Superior temporal gyrus (tissue), 1 donor: ENCODE data around the gene KCNF1.

Experiments
- DNase-seq: peaks from one replicate; pipeline ENCODE4 v3.0.0-alpha.2; 2016; ENCODE audit errors: extremely low spot score

The KCNF1 gene

GRCh38 chr2:10919410-10919770 lies 7.7 kb downstream of the KCNF1 start:
- DNase-seq, result no peak

DNA sequence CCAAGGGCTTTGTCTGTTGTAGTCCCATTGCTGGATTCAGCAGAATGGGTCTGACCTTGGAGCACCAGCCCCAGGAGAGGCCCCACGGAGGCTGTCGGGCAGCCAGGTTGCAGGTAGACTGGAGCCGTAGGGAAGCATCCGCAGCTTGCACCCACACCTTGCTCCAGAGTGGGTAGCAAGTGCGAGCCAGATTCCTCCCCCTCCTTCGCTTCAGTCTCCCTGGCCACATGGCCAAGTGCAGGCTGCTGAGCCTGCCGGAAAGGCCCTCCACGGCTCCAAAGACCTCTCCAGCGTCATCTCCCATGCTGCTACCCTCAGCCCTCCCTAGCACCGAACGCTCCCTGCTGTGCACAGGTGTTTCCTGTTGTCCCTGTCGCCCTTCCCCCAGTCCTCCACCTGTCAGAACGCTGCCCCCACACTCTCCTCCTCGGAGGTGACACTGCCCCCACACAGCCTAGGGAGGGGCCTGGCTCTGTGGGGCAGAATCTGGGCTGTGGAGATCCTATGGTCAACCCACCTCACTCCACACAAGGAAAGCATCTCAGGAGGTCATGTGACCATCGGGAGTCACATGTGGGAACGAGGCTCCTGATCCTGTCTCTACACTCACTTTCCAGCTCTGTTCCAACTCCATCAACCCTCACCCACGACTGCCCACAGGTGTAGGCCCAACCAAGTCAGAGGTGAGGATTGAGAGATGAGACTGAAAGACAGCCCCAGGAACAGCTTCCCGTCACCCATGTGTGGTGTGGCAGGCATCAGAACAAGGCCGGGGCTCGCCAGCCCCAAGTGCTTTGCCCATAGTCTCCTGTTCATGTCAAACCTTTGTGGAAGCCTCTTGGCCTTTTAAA lies 8.3 kb downstream of the KCNF1 start:
- DNase-seq, result no peak

DNA sequence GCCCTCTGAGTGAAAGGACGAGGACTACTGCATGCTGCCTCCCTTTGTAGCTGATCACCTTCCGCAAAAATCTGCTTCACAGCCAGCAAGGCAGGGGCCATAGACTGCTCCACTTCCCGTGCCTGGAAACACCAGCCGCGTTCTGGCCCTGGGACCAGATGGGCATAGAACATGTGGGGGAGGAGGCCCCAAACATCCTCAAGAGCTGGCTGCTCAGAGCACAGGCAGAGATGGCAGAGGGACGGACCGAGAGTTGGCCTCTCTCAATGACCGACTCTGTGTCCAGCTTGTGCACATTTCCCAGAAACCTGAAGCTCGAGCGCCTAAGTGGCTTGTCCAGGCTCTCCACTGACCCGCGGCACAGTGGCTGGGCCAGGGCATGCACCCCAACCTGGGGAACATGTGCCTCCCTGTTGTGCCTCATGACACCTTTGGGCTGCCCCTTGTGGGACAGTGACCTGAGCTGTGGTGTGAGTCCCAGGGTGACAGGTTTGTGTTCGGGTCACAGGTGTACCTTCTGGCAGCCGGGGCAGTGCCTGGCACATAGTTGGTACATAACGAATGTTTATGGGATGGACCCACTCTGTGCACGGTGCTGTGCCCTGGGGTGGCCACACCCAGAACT lies 9.1 kb downstream of the KCNF1 start:
- no peak for DNase-seq

- DNase-seq, result no peak
Measured at GRCh38 chr2:10921525-10921924, 9.8 kb downstream of the KCNF1 start.

- DNase-seq, result no peak
Measured at GRCh38 chr2:10922307-10923007, 10.7 kb downstream of the KCNF1 start.

DNA sequence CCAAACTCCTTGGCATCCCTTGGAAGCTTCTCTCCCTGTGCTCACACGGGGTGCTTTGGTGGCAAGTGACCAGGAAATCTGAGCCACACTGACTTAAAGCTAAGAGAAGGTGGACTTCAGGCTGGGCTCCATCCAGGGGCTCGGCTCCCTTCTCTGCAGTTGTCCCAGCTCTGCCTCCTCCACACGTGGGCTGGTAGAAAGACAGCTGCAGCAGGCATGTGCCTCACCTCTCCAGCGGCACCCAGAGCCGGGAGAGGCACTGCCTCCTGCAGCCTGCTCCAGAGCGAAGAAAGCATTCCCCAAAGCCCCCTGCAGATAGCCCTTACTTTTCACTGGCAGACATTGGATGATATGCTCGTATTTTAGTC lies 11.3 kb downstream of the KCNF1 start:
- no peak for DNase-seq

DNA sequence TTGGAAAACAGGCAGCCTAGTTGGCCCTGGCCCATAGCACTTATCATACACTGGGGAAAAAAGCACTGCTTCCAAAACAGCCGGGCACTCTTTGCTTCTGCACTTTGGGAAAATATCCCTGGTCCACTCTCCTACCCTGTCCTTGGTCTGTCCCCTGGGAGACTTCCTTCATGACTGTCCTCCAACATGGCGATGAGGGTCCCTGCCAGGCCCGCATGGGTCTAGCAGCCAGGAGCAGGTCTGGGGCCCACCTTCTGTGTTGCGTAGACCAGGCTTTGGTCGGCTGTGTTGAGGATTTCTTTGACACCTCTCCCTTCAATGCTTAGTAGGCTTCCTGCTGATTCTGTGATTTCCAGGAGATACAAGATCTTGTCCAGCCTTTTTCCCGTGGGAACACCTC lies 12.2 kb downstream of the KCNF1 start:
- DNase-seq, result no peak

- DNase-seq, result no peak
Measured at GRCh38 chr2:10924441-10924840, 12.7 kb downstream of the KCNF1 start.

DNA sequence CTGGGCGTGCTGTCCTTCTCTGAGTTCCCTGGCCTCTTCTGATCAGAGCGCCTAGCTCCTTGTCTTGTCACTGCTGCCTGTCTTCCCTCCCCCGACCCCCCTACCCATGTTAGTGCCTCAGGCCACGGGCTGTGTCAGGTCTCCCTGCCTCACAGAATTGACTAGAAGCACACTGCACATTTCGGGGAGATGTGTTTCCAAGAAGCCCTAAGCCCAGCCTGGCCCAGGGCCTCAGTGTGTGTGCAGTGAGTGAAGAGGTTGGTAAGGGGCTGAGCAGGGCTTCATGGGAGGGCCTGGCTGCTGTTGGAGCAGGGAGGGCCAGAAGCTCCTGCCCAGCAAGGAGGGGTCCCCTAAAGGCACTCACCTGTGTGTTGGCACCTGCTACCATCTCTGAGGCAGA lies 13.1 kb downstream of the KCNF1 start:
- DNase-seq, result no peak

DNA sequence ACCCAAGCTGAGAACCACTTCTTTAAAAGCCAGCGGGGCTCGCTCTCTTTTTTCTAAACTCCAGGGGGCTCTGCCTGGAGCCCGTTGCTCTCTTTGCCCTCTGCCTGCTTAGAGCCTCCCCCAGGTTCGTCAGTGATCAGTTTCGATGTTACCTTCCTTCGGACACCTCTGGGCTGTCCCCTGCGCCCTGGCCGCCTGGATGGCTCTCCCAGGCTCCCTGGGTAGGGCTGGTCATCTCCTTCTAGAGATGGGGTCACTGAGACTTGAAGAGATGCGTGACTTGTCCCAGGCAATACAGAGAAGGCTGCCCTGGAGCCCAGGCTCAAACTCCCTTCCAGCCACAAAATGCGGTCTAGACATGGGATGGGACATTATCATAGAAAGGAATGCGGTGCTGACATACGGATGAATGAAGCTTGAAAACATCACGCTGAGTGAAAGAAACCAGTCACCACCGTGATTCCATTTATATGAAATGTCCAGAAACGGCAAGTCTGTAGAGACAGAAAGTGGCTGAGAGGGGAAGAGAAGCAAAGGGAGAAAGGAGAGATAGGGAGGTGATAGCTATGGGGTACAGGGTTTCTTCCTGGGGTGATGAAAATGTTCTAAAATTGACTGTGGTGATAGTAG lies 14.6 kb downstream of the KCNF1 start:
- no peak for DNase-seq

DNA sequence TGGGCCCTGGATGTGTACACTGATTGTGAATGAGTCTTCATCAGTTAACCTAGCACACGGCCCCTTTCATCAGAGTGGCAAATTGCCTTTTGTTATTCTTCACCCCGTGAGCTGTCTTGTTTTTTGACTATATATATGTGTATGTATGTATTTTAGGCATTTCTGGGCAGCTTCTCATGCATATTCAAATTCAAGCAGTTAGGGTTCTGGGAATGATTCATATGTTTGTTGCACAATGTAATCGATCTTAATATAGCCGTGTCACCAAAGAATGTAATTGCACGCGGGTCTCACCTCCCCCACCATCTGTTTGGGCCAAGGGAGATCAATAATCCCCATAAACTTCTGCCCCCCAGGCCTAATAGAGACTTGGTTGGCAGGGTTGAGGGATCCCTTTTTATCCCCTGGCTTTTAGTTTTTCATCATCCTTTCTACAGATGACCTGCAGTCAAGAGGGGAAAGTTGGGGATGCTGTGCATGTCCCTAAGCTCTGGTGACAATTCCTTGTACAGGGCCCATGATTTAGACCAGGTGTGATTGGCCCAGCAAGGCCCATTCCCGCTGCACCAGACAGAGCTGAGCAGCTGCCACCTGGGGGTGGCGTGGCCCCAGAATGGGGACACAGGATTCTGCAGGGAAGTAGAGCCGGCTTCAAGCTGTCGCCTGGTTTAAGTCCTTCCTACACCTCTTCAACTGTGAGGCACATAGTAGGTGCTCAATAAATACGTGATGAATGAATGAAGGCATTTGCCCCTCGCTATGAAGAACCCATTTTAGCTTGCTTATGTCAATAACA lies 19.2 kb downstream of the KCNF1 start:
- DNase-seq, result peak; percentile 42

- no peak for DNase-seq
Measured at GRCh38 chr2:10931710-10932255, 20.0 kb downstream of the KCNF1 start.

- no peak for DNase-seq
Measured at GRCh38 chr2:10932345-10933151, 20.8 kb downstream of the KCNF1 start.

DNA sequence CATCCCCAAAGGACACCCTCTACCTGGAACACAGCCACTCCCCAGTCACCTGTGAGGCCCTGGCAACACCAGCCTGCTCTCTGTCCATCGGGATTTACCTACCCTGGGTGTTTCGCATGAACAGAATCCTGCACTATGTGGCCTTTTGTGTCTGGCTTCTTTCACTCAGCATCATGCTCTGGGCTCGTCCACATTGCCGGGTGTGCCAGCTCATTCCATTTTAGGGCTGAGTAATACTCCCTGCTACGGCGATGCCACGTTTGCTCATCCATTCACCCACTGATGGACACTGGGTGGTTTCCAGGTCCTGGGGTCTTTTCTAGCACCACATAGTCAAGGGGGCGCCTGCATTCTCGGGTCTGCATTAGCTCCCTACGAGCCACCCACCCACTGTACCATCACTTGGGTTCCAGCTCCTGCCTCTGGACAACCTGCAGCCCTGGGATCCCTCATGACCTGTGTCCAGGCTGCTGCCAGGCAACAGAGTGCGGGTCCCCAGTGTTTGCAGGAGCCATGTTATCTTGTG lies 22.0 kb downstream of the KCNF1 start:
- DNase-seq, result no peak

DNA sequence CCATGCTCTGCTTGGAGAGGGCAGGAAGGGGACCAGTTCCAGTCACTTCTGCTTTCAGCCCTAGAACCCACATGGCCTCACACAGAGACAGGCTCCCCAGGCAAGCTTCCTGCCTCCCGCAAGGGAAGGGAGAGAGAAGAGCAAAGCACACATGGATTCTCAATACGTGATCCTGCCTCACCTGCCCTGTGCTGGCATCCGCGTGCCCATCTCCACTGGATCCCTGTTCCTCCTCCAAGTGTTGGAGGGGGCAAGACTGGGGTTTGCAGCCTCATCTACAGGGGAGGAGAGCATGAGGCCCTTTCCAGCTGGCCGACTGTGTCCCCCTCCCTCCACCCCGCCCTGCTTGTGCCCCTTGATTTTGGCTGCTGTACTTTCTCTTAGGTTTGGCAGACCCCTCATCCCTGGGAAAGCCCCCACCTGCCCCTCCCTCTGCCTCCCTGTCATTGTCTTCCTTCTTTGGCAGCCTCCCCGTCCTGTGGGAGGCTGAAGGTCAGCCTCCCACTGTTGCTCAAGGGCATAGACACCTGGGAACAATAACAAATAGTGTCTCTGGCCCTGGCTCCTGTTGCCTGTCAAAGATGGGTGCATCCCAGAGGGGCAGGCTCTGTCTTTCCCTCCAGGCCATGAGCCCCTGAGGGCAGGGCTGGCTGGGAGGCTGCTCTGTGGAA lies 22.7 kb downstream of the KCNF1 start:
- no peak for DNase-seq

DNA sequence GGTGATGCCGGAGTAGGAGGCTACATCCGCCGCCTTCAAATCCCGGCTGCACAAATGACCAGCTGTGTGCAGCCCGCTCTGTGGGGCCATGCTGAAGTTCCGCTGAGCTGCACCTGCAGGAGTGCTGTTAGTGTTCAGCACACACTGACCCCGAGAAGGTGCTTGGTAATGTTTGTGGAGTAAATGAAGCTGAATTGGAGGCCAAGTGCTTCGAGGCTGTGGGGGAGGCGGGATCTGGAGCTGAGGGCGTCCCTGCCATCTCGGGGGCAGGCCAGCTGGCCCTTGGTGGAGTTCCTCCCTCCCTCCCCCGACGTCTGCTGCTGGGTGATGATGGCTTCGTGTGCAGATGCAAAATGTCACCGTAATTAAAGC lies 23.2 kb downstream of the KCNF1 start:
- no peak for DNase-seq

- DNase-seq, result no peak
Measured at GRCh38 chr2:10935366-10935918, 23.7 kb downstream of the KCNF1 start.

- DNase-seq, result no peak
Measured at GRCh38 chr2:10935953-10936942, 24.5 kb downstream of the KCNF1 start.
